ENCODE results near the gene EFEMP1.

The EFEMP1 gene

GRCh38 chr2:55824551-55825096 is 99.0 kb downstream of the EFEMP1 start:
- TF ChIP-seq, protein P1, sequence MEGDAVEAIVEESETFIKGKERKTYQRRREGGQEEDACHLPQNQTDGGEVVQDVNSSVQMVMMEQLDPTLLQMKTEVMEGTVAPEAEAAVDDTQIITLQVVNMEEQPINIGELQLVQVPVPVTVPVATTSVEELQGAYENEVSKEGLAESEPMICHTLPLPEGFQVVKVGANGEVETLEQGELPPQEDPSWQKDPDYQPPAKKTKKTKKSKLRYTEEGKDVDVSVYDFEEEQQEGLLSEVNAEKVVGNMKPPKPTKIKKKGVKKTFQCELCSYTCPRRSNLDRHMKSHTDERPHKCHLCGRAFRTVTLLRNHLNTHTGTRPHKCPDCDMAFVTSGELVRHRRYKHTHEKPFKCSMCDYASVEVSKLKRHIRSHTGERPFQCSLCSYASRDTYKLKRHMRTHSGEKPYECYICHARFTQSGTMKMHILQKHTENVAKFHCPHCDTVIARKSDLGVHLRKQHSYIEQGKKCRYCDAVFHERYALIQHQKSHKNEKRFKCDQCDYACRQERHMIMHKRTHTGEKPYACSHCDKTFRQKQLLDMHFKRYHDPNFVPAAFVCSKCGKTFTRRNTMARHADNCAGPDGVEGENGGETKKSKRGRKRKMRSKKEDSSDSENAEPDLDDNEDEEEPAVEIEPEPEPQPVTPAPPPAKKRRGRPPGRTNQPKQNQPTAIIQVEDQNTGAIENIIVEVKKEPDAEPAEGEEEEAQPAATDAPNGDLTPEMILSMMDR (conservative IDR thresholded peaks at IDR 0.05; ENCODE audit: low read length), result no peak
- H3K4me3 ChIP-seq (ENCODE audit: low read length), result no peak overlapping the region
- DNase-seq (ENCODE audit: low read depth), result no peak
